ENCODE measurements around the gene TENM4. TPM values are rescaled to one million over a fixed set of nuclear protein-coding genes. Genes with fewer than 3 reads are reported as not detected.

Gene TENM4
- polyA plus RNA-seq, 4 donors = 21.0 to 31.9 (median 23.1) TPM

- no peak for DNase-seq (ENCODE audit: low read depth in 4 of 4, low spot score in 3 of 4)
These were observed 394.5 kb downstream of the TENM4 start for GRCh38 chr11:79046366-79046765.

GRCh38 chr11:79045800-79046304, 395.0 kb downstream of the TENM4 start:
- DNase-seq (ENCODE audit: low read depth in 4 of 4, low spot score in 3 of 4) = no peak

GRCh38 chr11:79045018-79045799, 395.6 kb downstream of the TENM4 start:
- DNase-seq (ENCODE audit: low read depth in 4 of 4, low spot score in 3 of 4) = no peak

GRCh38 chr11:79044201-79044600, 396.6 kb downstream of the TENM4 start:
- no peak for DNase-seq (ENCODE audit: low read depth in 4 of 4, low spot score in 3 of 4)

- no peak for DNase-seq (ENCODE audit: low read depth in 4 of 4, low spot score in 3 of 4)
These were observed 397.1 kb downstream of the TENM4 start for GRCh38 chr11:79043726-79044125.

- no peak for DNase-seq (ENCODE audit: low read depth in 4 of 4, low spot score in 3 of 4)
These were observed 398.0 kb downstream of the TENM4 start for GRCh38 chr11:79042824-79043223.

- no peak for DNase-seq (ENCODE audit: low read depth in 4 of 4, low spot score in 3 of 4)
These were observed 400.5 kb downstream of the TENM4 start for GRCh38 chr11:79040348-79040747.

GRCh38 chr11:79039122-79039521, 401.7 kb downstream of the TENM4 start:
- no peak for DNase-seq (ENCODE audit: low read depth in 4 of 4, low spot score in 3 of 4)

- no peak for DNase-seq (ENCODE audit: low read depth in 4 of 4, low spot score in 3 of 4)
These were observed 404.9 kb downstream of the TENM4 start for GRCh38 chr11:79035881-79036280.

GRCh38 chr11:79033833-79034232, 407.0 kb downstream of the TENM4 start:
- no peak for DNase-seq (ENCODE audit: low read depth in 4 of 4, low spot score in 3 of 4)

- DNase-seq (ENCODE audit: low read depth in 4 of 4, low spot score in 3 of 4) = peak in 2 of 4 donors; percentile 48 to 54
These were observed 410.4 kb downstream of the TENM4 start for GRCh38 chr11:79030448-79030847.

GRCh38 chr11:79028225-79028624, 412.6 kb downstream of the TENM4 start:
- DNase-seq (ENCODE audit: low read depth in 4 of 4, low spot score in 3 of 4) = no peak

- no peak for DNase-seq (ENCODE audit: low read depth in 4 of 4, low spot score in 3 of 4)
These were observed 413.9 kb downstream of the TENM4 start for GRCh38 chr11:79026803-79027445.

- DNase-seq (ENCODE audit: low read depth in 4 of 4, low spot score in 3 of 4) = no peak
These were observed 415.2 kb downstream of the TENM4 start for GRCh38 chr11:79025622-79026021.

GRCh38 chr11:79025097-79025496, 415.7 kb downstream of the TENM4 start:
- no peak for DNase-seq (ENCODE audit: low read depth in 4 of 4, low spot score in 3 of 4)

- DNase-seq (ENCODE audit: low read depth in 4 of 4, low spot score in 3 of 4) = no peak
These were observed 418.6 kb downstream of the TENM4 start for GRCh38 chr11:79022265-79022664.

- no peak for DNase-seq (ENCODE audit: low read depth in 4 of 4, low spot score in 3 of 4)
These were observed 419.2 kb downstream of the TENM4 start for GRCh38 chr11:79021601-79022000.

- DNase-seq (ENCODE audit: low read depth in 4 of 4, low spot score in 3 of 4) = no peak
These were observed 420.9 kb downstream of the TENM4 start for GRCh38 chr11:79019975-79020374.

GRCh38 chr11:79019277-79019676, 421.6 kb downstream of the TENM4 start:
- no peak for DNase-seq (ENCODE audit: low read depth in 4 of 4, low spot score in 3 of 4)

GRCh38 chr11:79018371-79018849, 422.4 kb downstream of the TENM4 start:
- no peak for DNase-seq (ENCODE audit: low read depth in 4 of 4, low spot score in 3 of 4)

GRCh38 chr11:79017811-79018210, 423.0 kb downstream of the TENM4 start:
- DNase-seq (ENCODE audit: low read depth in 4 of 4, low spot score in 3 of 4) = no peak

GRCh38 chr11:79013509-79013908, 427.3 kb downstream of the TENM4 start:
- DNase-seq (ENCODE audit: low read depth in 4 of 4, low spot score in 3 of 4) = no peak

All from left renal pelvis (tissue), 4 donors.